NCI-H128 (cell line): ENCODE measurements around the gene ADSS2.
"Not testable (repeated sequence)": the region's sequence is repeated elsewhere in the genome, so short reads cannot be mapped to it uniquely, and the experiment has no call there.

Experiments used
- DNase-seq: peaks from one replicate; lab custom pipeline; 2025; ENCODE audit not compliant: unreplicated experiment; lab: John Stamatoyannopoulos, UW

ADSS2 gene

DNA sequence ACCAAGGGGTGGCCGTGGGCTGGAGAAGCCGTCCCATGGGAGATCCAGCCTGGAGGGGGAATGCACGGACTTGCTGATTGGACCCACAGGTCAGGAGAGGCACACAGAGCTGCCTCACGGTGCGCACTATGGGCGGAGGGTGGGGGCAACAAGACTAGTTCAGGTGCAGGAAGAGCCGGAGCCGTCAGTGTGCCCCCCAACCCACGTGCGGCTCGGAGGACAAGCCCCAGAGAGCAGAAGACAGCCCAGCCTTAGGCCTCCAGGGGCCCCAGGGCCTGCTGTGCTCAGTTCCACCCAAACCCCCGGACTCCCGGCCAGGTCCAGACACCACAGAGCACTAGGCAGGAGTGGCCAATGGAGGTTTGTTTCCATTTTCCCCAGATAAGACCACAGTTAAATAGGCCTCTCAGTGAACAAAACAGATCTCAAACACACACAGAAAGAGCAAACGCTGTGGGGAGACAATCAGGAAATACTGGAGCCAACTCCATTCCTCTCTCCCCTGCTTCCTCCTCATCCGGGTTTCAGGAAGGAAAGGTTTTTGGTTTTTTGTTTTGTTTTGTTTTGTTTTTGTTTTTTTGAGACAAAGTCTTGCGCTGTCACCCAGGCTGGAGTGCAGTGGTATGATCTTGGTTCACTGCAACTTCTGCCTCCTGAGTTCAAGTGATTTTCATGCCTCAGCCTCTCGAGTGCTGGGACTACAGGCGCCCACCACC lies 84.2 kb downstream of the ADSS2 start:
- no peak for DNase-seq

DNA sequence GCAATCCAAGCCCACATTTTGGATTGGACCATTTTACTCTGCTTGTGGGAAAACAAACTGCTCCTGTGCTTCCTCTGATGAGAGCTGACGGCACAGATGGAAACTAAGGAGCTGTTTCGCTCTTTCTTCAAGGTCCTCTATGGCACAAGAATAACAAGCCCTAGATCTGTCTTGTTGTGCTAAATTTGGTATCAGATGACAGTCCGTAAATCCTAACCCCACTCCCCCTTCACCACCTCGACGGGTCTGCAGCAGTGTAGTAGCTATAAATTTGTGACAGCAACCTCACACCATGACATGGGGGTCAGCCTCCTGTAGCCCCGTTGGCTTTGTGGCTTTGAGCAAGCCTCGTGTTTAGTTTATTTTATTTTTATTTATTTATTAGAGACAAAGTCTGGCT lies 85.9 kb downstream of the ADSS2 start:
- DNase-seq = no peak

DNA sequence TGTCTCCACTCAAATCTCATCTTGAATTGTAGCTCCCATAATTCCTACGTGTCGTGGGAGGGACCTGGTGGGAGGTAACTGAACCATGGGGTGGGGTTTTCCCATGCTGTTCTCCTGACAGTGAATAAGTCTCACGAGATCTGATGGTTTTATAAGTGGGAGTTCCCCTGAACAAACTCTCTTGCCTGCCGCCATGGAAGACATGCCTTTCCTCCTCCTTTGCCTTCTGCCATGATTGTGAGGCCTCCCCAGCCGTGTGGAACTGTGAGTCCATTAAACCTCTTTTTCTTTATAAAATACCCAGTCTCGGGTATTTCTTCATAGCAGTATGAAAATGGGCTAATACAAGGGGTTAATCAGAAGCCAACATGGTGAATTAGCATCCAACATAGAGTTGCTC lies 86.4 kb downstream of the ADSS2 start:
- not testable (repeated sequence) for DNase-seq

- no peak for DNase-seq
These were observed 89.2 kb downstream of the ADSS2 start for GRCh38 chr1:244362476-244362875.

GRCh38 chr1:244361764-244362473 lies 89.8 kb downstream of the ADSS2 start:
- DNase-seq = no peak
